OCI-LY3 (cell line): Measurements from ENCODE around the gene SYCN.
"Not testable (repeated sequence)": the region's sequence is repeated elsewhere in the genome, so short reads cannot be mapped to it uniquely, and the experiment has no call there.

Experiments used
- H2AFZ ChIP-seq: fragments of 200-600, 300-600 bp; shearing (Covaris generic); 2 replicates; pipeline ENCODE4 v1.6.0; 2014; ENCODE audit warnings: antibody characterized with exemption, low read depth, low read length
- H3K27ac ChIP-seq: fragments of 200-600, 300-600 bp; sonication (generic); 2 replicates; pipeline ENCODE4 v1.5.1; 2014; ENCODE audit warnings: mild to moderate bottlenecking, low read length, moderate library complexity, mixed read lengths
- H3K27me3 ChIP-seq: fragments of 200-600, 300-600 bp; sonication (generic); 2 replicates; pipeline ENCODE4 v1.6.1; 2014; ENCODE audit warnings: low read depth, low read length, mixed read lengths
- H3K36me3 ChIP-seq: fragments of 200-600, 300-600 bp; sonication (generic); replicated peaks from 2 replicates; pipeline ENCODE3; 2014; ENCODE audit warnings: low read depth, low read length, mixed read lengths
- H3K4me1 ChIP-seq: fragments of 300-600, 200-600 bp; sonication (generic); 2 replicates; pipeline ENCODE4 v1.6.1; 2014; ENCODE audit warnings: low read length, mixed read lengths
- H3K4me2 ChIP-seq: fragments of 200-600, 300-600 bp; sonication (generic); 2 replicates; pipeline ENCODE4 v1.6.1; 2014; ENCODE audit warnings: low read length, mixed read lengths
- H3K4me3 ChIP-seq: fragments of 300-600, 200-600 bp; sonication (generic); 2 replicates; pipeline ENCODE4 v1.5.1; 2014; ENCODE audit warnings: antibody characterized with exemption, mild to moderate bottlenecking, low read length, moderate library complexity
- H3K79me2 ChIP-seq: fragments of 300-600, 200-600 bp; shearing (Covaris generic); 2 replicates; pipeline ENCODE4 v1.6.1; 2014; ENCODE audit warnings: mild to moderate bottlenecking, low read length, mixed read lengths
- H3K9ac ChIP-seq: fragments of 300-600, 200-600 bp; shearing (Covaris generic); 2 replicates; pipeline ENCODE4 v1.6.0; 2014; ENCODE audit warnings: mild to moderate bottlenecking, low read length, moderate library complexity
- H3K9me3 ChIP-seq: fragments of 200-600, 300-600 bp; shearing (Covaris generic); 2 replicates; pipeline ENCODE4 v1.6.1; 2014; ENCODE audit warnings: low read length, mixed read lengths; ENCODE audit not compliant: insufficient read depth
- H4K20me1 ChIP-seq: fragments of 200-600, 300-600 bp; sonication (generic); 2 replicates; pipeline ENCODE4 v1.6.1; 2016; ENCODE audit warnings: low read length, mixed read lengths; ENCODE audit not compliant: insufficient read depth
- CTCF ChIP-seq: fragments of 200-600, 300-600 bp; sonication (generic); IDR thresholded peaks from 2 replicates; pipeline ENCODE4 v1.5.1; 2014; ENCODE audit warnings: antibody characterized with exemption, low read length, low read depth
- EZH2phosphoT487 ChIP-seq: fragments of 200-600 bp; shearing (Covaris generic); IDR thresholded peaks from 2 replicates; pipeline ENCODE4 v1.6.1; 2018; ENCODE audit warnings: antibody characterized with exemption, mixed run types, low read depth

The SYCN gene

GRCh38 chr19:39217094-39217493 lies 13.0 kb upstream of the SYCN start:
- Histone ChIP-seq H3K9me3 (no peaks in the 10 kb centered on the region), H3K27me3 (peaks cover 4% of the 10 kb centered on the region; the same call in 1 of the 2 replicates), H3K79me2 (no peaks in the 10 kb centered on the region), H3K4me3 (no peak overlapping the region), H3K27ac (no peak overlapping the region), H3K4me2 (no peak overlapping the region), H3K36me3 (no peaks in the 10 kb centered on the region), H2AFZ (no peak overlapping the region), H4K20me1 (no peaks in the 10 kb centered on the region), H3K9ac (no peak overlapping the region), H3K4me1 (no peaks in the 10 kb centered on the region)
- TF ChIP-seq EZH2phosphoT487 (no peak), CTCF (no peak)

GRCh38 chr19:39215323-39215722 lies 11.3 kb upstream of the SYCN start:
- not testable (repeated sequence) for H3K27ac ChIP-seq, H3K9ac ChIP-seq, H3K4me2 ChIP-seq, H2AFZ ChIP-seq, H3K27me3 ChIP-seq, H4K20me1 ChIP-seq, H3K4me1 ChIP-seq, H3K36me3 ChIP-seq, H3K9me3 ChIP-seq, H3K4me3 ChIP-seq, H3K79me2 ChIP-seq

DNA sequence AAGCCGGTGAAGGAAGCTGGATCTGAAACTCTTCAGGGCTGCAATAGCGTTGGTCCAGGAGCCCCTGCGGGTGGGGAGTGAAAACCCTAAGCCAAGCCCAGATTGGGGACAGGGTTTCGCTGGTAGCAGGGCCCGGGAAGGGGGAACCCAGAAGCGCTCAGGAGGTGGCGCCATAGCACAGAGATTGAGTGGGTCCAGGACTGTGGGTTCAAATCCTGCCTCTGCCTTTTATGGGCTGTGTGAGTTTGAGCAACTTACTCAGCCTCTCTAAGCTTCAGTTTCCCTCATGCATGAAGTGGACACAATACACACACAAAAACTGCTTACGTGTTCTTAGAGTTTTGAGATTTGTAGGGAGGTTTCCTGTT lies 8.3 kb upstream of the SYCN start:
- no peaks in the 10 kb centered on the region for H3K4me1 ChIP-seq
- H3K27ac ChIP-seq, result no peak overlapping the region
- no peak overlapping the region for H3K9ac ChIP-seq
- H2AFZ ChIP-seq, result no peak overlapping the region
- H3K4me2 ChIP-seq, result no peak overlapping the region
- no peaks in the 10 kb centered on the region for H3K9me3 ChIP-seq
- TF ChIP-seq CTCF (peak; percentile 82), EZH2phosphoT487 (no peak)
- no peaks in the 10 kb centered on the region for H4K20me1 ChIP-seq
- H3K27me3 ChIP-seq, result peaks cover 8% of the 10 kb centered on the region; the same call in 1 of the 2 replicates
- H3K4me3 ChIP-seq, result no peak overlapping the region
- no peaks in the 10 kb centered on the region for H3K36me3 ChIP-seq
- no peaks in the 10 kb centered on the region for H3K79me2 ChIP-seq

GRCh38 chr19:39211731-39212374 lies 7.8 kb upstream of the SYCN start:
- H3K4me1 ChIP-seq, result no peaks in the 10 kb centered on the region
- no peaks in the 10 kb centered on the region for H3K79me2 ChIP-seq
- peaks cover 8% of the 10 kb centered on the region; the same call in 1 of the 2 replicates for H3K27me3 ChIP-seq
- no peak overlapping the region for H3K9ac ChIP-seq
- no peak overlapping the region for H2AFZ ChIP-seq
- H3K4me2 ChIP-seq, result no peak overlapping the region
- TF ChIP-seq EZH2phosphoT487 (no peak), CTCF (no peak)
- H3K27ac ChIP-seq, result no peak overlapping the region
- H4K20me1 ChIP-seq, result no peaks in the 10 kb centered on the region
- H3K36me3 ChIP-seq, result no peaks in the 10 kb centered on the region
- no peak overlapping the region for H3K4me3 ChIP-seq
- H3K9me3 ChIP-seq, result no peaks in the 10 kb centered on the region
